A549 treated with CORT108297 at 1 μM for 4 hours (cell line): ENCODE results near the gene EXTL1. TPM values are rescaled to one million over a fixed set of nuclear protein-coding genes. Genes with fewer than 3 reads are reported as not detected.

Experiments used
- total RNA-seq: library from RNA; stranded (reverse); fragments of 200-300 nt; extraction: Qiagen RNA extraction; gene quantifications from 5 replicates; pipeline ENCODE4 v1.2.3, GENCODE V29; 2022

EXTL1 gene
- total RNA-seq = 0.01 to 0.04 TPM in 2 of 5 replicates, not detected in the others

GRCh38 chr1:26021647-26022403 is at the start of gene EXTL1:
EXTL1 (plus strand) TSS chr1:26021775; CDS start chr1:26022647, 872 bp downstream.

GRCh38 chr1:25997828-25998761 is 23.5 kb upstream of the EXTL1 start, which contains the start of gene PAFAH2:
PAFAH2 (minus strand) TSS chr1:25998063; CDS start chr1:25990816, 7,247 bp downstream.

GRCh38 chr1:26045722-26046245 is 24.2 kb downstream of the EXTL1 start, which contains the start of gene SLC30A2:
SLC30A2 (minus strand) TSS chr1:26046118; CDS start chr1:26045896, 222 bp downstream.

GRCh38 chr1:26067432-26067911 is 45.9 kb downstream of the EXTL1 start, which contains the start of gene TRIM63:
TRIM63 (minus strand) TSS chr1:26067630; CDS start chr1:26067494, 136 bp downstream.

Other genes starting within 250 kb of the EXTL1 start
- 54.3 to 64.6 TPM (median 62.1 TPM) in 5 replicates for gene SELENON, start 221.6 kb upstream of the EXTL1 start, total RNA-seq
- 23.1 to 26.1 TPM (median 25.4 TPM) in 5 replicates for gene MTFR1L, start 201.8 kb upstream of the EXTL1 start, total RNA-seq
- gene AUNIP, start 162.3 kb upstream of the EXTL1 start, total RNA-seq = 6.0 to 8.0 TPM (median 6.4 TPM) in 5 replicates
- 3.7 to 5.3 TPM (median 4.7 TPM) in 5 replicates for gene PAQR7, start 146.1 kb upstream of the EXTL1 start, total RNA-seq
- gene STMN1, start 115.4 kb upstream of the EXTL1 start, total RNA-seq = 181 to 210 TPM (median 197 TPM) in 5 replicates
- gene PAFAH2, start 23.7 kb upstream of the EXTL1 start, total RNA-seq = 7.5 to 9.6 TPM (median 7.6 TPM) in 5 replicates
- gene SLC30A2, start 24.3 kb downstream of the EXTL1 start, total RNA-seq = 0.03 to 0.10 TPM (median 0.09 TPM) in 5 replicates
- gene TRIM63, start 45.9 kb downstream of the EXTL1 start, total RNA-seq = 0.08 to 0.17 TPM (median 0.13 TPM) in 5 replicates
- 1.5 to 2.0 TPM (median 1.9 TPM) in 5 replicates for gene PDIK1L, start 90.0 kb downstream of the EXTL1 start, total RNA-seq
- 0.03 to 0.07 TPM (median 0.07 TPM) in 3 of 5 replicates, not detected in the others for gene FAM110D, start 137.3 kb downstream of the EXTL1 start, total RNA-seq
- not detected in 5 replicates for gene C1orf232, start 147.2 kb downstream of the EXTL1 start, total RNA-seq
- 48.0 to 76.8 TPM (median 69.5 TPM) in 5 replicates for gene ZNF593, start 148.1 kb downstream of the EXTL1 start, total RNA-seq
- 0.09 to 0.47 TPM in 2 of 5 replicates, not detected in the others for gene ZNF593OS, start 150.1 kb downstream of the EXTL1 start, total RNA-seq
- gene CNKSR1, start 155.7 kb downstream of the EXTL1 start, total RNA-seq = 0.18 to 0.37 TPM (median 0.33 TPM) in 5 replicates
- not detected in 5 replicates for gene CATSPER4, start 168.8 kb downstream of the EXTL1 start, total RNA-seq
- 12.2 to 14.6 TPM (median 13.0 TPM) in 5 replicates for gene CEP85, start 212.4 kb downstream of the EXTL1 start, total RNA-seq